IPS DF 4.7 (cell line): ENCODE data around the gene CHD5.

Experiments
- DNase-seq: peaks from one replicate; pipeline ENCODE4 v3.0.0-alpha.2; 2013; ENCODE audit warnings: low spot score; ENCODE audit errors: extremely low read depth

Gene CHD5

GRCh38 chr1:6154525-6155319, 25.4 kb downstream of the CHD5 start:
- DNase-seq = no peak

- no peak for DNase-seq
Observed at GRCh38 chr1:6152882-6153281, 27.2 kb downstream of the CHD5 start.

- no peak for DNase-seq
Observed at GRCh38 chr1:6152181-6152580, 27.9 kb downstream of the CHD5 start.

GRCh38 chr1:6151291-6151822, 28.8 kb downstream of the CHD5 start:
- no peak for DNase-seq

GRCh38 chr1:6150006-6150938, 29.8 kb downstream of the CHD5 start:
- DNase-seq = no peak

GRCh38 chr1:6149597-6149996, 30.5 kb downstream of the CHD5 start:
- DNase-seq = no peak

- DNase-seq = no peak
Observed at GRCh38 chr1:6148497-6149241, 31.5 kb downstream of the CHD5 start.

GRCh38 chr1:6145864-6146410, 34.2 kb downstream of the CHD5 start:
- no peak for DNase-seq

- no peak for DNase-seq
Observed at GRCh38 chr1:6145396-6145750, 34.7 kb downstream of the CHD5 start.

GRCh38 chr1:6144647-6145395, 35.3 kb downstream of the CHD5 start:
- DNase-seq = no peak

GRCh38 chr1:6144175-6144574, 35.9 kb downstream of the CHD5 start:
- no peak for DNase-seq

- DNase-seq = no peak
Observed at GRCh38 chr1:6143395-6143794, 36.7 kb downstream of the CHD5 start.

- no peak for DNase-seq
Observed at GRCh38 chr1:6142734-6143133, 37.4 kb downstream of the CHD5 start.

- no peak for DNase-seq
Observed at GRCh38 chr1:6142036-6142621, 38.0 kb downstream of the CHD5 start.

GRCh38 chr1:6141592-6141991, 38.5 kb downstream of the CHD5 start:
- DNase-seq = no peak

GRCh38 chr1:6140413-6140812, 39.7 kb downstream of the CHD5 start:
- DNase-seq = no peak

- DNase-seq = no peak
Observed at GRCh38 chr1:6137758-6138157, 42.4 kb downstream of the CHD5 start.

- DNase-seq = no peak
Observed at GRCh38 chr1:6136516-6137220, 43.5 kb downstream of the CHD5 start.

- DNase-seq = no peak
Observed at GRCh38 chr1:6134741-6135510, 45.2 kb downstream of the CHD5 start.
